ENCODE measurements around the gene ZC3H10.
A peak's percentile ranks its signal among the peaks of the same experiment; 100 is the strongest.

ZC3H10 gene

GRCh38 chr12:56128670-56129205, 10.7 kb downstream of the ZC3H10 start:
- DNase-seq = no peak

GRCh38 chr12:56129206-56129941, 11.3 kb downstream of the ZC3H10 start:
- DNase-seq = peak; percentile 63

- no peak for DNase-seq
Measured at GRCh38 chr12:56129942-56130495, 12.0 kb downstream of the ZC3H10 start.

GRCh38 chr12:56130876-56131275, 12.8 kb downstream of the ZC3H10 start:
- no peak for DNase-seq

- no peak for DNase-seq
Measured at GRCh38 chr12:56134897-56135296, 16.8 kb downstream of the ZC3H10 start.

GRCh38 chr12:56137853-56138571, 19.9 kb downstream of the ZC3H10 start:
- no peak for DNase-seq

- no peak for DNase-seq
Measured at GRCh38 chr12:56141946-56142784, 24.1 kb downstream of the ZC3H10 start.

- DNase-seq = no peak
Measured at GRCh38 chr12:56143217-56143616, 25.2 kb downstream of the ZC3H10 start.

GRCh38 chr12:56143870-56144269, 25.8 kb downstream of the ZC3H10 start:
- no peak for DNase-seq

GRCh38 chr12:56145217-56145616, 27.2 kb downstream of the ZC3H10 start:
- no peak for DNase-seq

- no peak for DNase-seq
Measured at GRCh38 chr12:56146492-56147460, 28.7 kb downstream of the ZC3H10 start.

- no peak for DNase-seq
Measured at GRCh38 chr12:56150563-56150962, 32.5 kb downstream of the ZC3H10 start.

GRCh38 chr12:56151672-56152131, 33.6 kb downstream of the ZC3H10 start:
- DNase-seq = peak; percentile 62

GRCh38 chr12:56152132-56152755, 34.2 kb downstream of the ZC3H10 start, which contains the start of gene MYL6B:
Gene MYL6B, plus strand, starts transcription at chr12:56152587. Its CDS starts 1,332 bp downstream, at chr12:56153919.
- peak; percentile 91 for DNase-seq

- no peak for DNase-seq
Measured at GRCh38 chr12:56152756-56153677, 35.0 kb downstream of the ZC3H10 start.

GRCh38 chr12:56153678-56154065, 35.6 kb downstream of the ZC3H10 start:
- DNase-seq = no peak

- DNase-seq = no peak
Measured at GRCh38 chr12:56154246-56154771, 36.2 kb downstream of the ZC3H10 start.

GRCh38 chr12:56154818-56155217, 36.8 kb downstream of the ZC3H10 start:
- no peak for DNase-seq

GRCh38 chr12:56155256-56155845, 37.3 kb downstream of the ZC3H10 start:
- no peak for DNase-seq

Data from effector CD4-positive, alpha-beta T cell (primary cell).